Ishikawa (cell line): ENCODE data around the gene RNF152.

ENCODE experiments used
- FOXM1 ChIP-seq: IDR thresholded peaks from 2 replicates; pipeline ENCODE4 v1.6.1; 2012; ENCODE audit warnings: low read depth, borderline replicate concordance
- RAD21 ChIP-seq: IDR thresholded peaks from 2 replicates; pipeline ENCODE4 v1.6.1; 2012; ENCODE audit warnings: low read depth
- TEAD4 ChIP-seq: IDR thresholded peaks from 2 replicates; pipeline ENCODE4 v1.6.1; 2012
- YY1 ChIP-seq: IDR thresholded peaks from 2 replicates; pipeline ENCODE4 v1.6.1; 2012; ENCODE audit warnings: low read depth
- TF ChIP-seq, protein P1 (sequence below): IDR thresholded peaks from 2 replicates; pipeline ENCODE4 v1.6.1; 2012; ENCODE audit warnings: low read depth, mild to moderate bottlenecking
- TF ChIP-seq, protein P2 (sequence below): IDR thresholded peaks from 2 replicates; pipeline ENCODE4 v1.6.1; 2012

DNA sequence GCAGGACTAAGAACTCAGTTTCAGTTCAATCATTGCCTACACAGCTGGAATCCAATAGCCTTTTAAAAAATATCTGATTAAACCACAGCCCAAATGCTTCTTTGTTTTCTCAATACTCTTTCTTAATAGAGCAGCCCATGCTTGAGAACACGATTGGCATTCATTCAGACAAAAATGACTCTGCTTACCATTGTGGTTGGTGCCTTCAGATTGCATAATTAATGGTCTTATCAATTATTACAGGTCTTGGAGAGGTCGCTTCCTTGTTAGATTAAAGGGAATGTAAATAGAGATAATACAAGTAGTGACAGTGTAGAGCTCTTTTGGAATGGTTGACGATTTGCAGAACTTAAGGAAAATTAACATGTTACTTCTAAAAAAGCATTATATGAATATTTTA, 107.2 kb downstream of the RNF152 start:
- TF ChIP-seq RAD21: no peak
- no peak for TF ChIP-seq FOXM1
- TF ChIP-seq, protein P1, sequence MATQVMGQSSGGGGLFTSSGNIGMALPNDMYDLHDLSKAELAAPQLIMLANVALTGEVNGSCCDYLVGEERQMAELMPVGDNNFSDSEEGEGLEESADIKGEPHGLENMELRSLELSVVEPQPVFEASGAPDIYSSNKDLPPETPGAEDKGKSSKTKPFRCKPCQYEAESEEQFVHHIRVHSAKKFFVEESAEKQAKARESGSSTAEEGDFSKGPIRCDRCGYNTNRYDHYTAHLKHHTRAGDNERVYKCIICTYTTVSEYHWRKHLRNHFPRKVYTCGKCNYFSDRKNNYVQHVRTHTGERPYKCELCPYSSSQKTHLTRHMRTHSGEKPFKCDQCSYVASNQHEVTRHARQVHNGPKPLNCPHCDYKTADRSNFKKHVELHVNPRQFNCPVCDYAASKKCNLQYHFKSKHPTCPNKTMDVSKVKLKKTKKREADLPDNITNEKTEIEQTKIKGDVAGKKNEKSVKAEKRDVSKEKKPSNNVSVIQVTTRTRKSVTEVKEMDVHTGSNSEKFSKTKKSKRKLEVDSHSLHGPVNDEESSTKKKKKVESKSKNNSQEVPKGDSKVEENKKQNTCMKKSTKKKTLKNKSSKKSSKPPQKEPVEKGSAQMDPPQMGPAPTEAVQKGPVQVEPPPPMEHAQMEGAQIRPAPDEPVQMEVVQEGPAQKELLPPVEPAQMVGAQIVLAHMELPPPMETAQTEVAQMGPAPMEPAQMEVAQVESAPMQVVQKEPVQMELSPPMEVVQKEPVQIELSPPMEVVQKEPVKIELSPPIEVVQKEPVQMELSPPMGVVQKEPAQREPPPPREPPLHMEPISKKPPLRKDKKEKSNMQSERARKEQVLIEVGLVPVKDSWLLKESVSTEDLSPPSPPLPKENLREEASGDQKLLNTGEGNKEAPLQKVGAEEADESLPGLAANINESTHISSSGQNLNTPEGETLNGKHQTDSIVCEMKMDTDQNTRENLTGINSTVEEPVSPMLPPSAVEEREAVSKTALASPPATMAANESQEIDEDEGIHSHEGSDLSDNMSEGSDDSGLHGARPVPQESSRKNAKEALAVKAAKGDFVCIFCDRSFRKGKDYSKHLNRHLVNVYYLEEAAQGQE: no peak
- no peak for TF ChIP-seq TEAD4
- no peak for TF ChIP-seq YY1
- TF ChIP-seq, protein P2, sequence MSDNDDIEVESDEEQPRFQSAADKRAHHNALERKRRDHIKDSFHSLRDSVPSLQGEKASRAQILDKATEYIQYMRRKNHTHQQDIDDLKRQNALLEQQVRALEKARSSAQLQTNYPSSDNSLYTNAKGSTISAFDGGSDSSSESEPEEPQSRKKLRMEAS: no peak
